SK-N-SH (cell line): ENCODE measurements around the gene MYCBPAP.

Source experiments
- CHD2 ChIP-seq: fragments of 150-350 bp; IDR thresholded peaks from 2 replicates; pipeline ENCODE4 v1.6.1; 2018; ENCODE audit warnings: low read length; ENCODE audit not compliant: partially characterized antibody
- EP300 ChIP-seq, 2 experiments: IDR thresholded peaks; 2 replicates each; pipeline versions ENCODE4 v1.4.0 to v1.6.1; 2012; ENCODE audit warnings: borderline replicate concordance in 1 of 2, low read depth in 1 of 2, low read length in 1 of 2
- EZH2phosphoT487 ChIP-seq: fragments of 200-600 bp; sonication (generic); IDR thresholded peaks from 2 replicates; pipeline ENCODE4 v1.6.1; 2017; ENCODE audit warnings: low read depth, mixed run types, mild to moderate bottlenecking, antibody characterized with exemption, moderate library complexity, borderline replicate concordance
- FOXM1 ChIP-seq: IDR thresholded peaks from 2 replicates; pipeline ENCODE4 v1.4.0; 2012; ENCODE audit warnings: low read depth, mild to moderate bottlenecking
- GATA2 ChIP-seq: sonication (generic); formaldehyde crosslinking; IDR thresholded peaks from 2 replicates; pipeline ENCODE4 v1.5.0; 2020; ENCODE audit warnings: mild to moderate bottlenecking, missing genetic modification reagents
- MAX ChIP-seq: IDR thresholded peaks from 2 replicates; pipeline ENCODE4 v1.4.0; 2012; ENCODE audit warnings: low read depth
- MEF2A ChIP-seq: IDR thresholded peaks from 2 replicates; pipeline ENCODE4 v1.4.0; 2012; ENCODE audit warnings: low read depth, borderline replicate concordance
- POLR2AphosphoS5 ChIP-seq: IDR thresholded peaks from 2 replicates; pipeline ENCODE4 v1.6.1; 2012; ENCODE audit warnings: low read depth, low read length
- RAD21 ChIP-seq: IDR thresholded peaks from 2 replicates; pipeline ENCODE4 v1.6.1; 2012; ENCODE audit warnings: mild to moderate bottlenecking, low read length
- RXRA ChIP-seq: IDR thresholded peaks from 2 replicates; pipeline ENCODE4 v1.4.0; 2012; ENCODE audit warnings: low read depth, mild to moderate bottlenecking, borderline replicate concordance
- SMC3 ChIP-seq: IDR thresholded peaks from 2 replicates; pipeline ENCODE4 v1.6.1; 2012; ENCODE audit warnings: low read depth, low read length, improper control_type of control experiment
- TF ChIP-seq, protein P1 (sequence below): fragments of 200-600 bp; sonication (generic); IDR thresholded peaks from 2 replicates; pipeline ENCODE4 v1.6.1; 2017; ENCODE audit warnings: antibody characterized with exemption, mild to moderate bottlenecking, moderate library complexity

DNA sequence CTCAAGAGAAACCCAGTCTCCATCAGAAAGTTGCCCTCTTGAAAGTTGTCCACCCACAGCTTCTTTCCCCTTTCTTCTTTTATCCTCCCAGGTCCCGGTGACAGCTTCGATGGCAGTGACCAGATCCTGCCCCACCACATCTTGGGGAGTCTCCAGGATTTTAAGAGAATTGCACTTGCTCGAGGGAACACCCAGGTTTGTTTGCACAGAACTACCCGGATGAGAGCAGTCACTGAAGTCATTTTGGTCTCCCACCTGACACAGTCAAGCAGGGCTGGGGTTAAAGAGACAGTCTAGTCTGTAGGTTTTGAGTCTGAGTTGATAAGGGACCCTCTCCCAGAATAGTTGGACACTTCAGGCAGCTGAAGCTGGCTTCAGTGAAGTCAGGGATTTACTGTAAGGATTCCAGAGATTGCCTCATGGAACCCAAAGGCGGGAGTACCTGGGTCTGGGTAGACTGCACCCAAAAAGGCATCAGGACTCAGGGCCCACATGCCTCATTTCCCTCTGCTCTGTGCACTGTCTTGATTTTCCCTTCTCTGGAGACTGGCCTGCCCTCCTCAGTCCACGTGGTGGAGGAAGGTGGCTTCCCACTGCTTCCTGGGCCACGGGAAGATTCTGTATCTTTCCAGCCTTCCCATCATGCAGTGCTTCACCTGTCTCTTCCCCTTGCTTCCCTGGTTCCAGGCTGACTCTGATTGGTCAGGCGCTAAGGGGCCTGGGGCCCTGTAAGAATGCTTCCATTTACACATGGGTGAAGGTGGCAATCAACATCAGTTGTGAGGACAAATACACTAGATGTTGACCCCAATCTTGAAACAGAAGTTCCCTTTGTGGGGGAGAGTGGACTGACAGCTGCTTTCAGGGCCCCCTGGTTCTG lies 9.5 kb downstream of the MYCBPAP start:
- no peak for TF ChIP-seq EP300 (IDR thresholded peaks at IDR 0.05; ENCODE audit: borderline replicate concordance in 1 of 2, low read depth in 1 of 2, low read length in 1 of 2)
- no peak for TF ChIP-seq POLR2AphosphoS5
- TF ChIP-seq, protein P1, sequence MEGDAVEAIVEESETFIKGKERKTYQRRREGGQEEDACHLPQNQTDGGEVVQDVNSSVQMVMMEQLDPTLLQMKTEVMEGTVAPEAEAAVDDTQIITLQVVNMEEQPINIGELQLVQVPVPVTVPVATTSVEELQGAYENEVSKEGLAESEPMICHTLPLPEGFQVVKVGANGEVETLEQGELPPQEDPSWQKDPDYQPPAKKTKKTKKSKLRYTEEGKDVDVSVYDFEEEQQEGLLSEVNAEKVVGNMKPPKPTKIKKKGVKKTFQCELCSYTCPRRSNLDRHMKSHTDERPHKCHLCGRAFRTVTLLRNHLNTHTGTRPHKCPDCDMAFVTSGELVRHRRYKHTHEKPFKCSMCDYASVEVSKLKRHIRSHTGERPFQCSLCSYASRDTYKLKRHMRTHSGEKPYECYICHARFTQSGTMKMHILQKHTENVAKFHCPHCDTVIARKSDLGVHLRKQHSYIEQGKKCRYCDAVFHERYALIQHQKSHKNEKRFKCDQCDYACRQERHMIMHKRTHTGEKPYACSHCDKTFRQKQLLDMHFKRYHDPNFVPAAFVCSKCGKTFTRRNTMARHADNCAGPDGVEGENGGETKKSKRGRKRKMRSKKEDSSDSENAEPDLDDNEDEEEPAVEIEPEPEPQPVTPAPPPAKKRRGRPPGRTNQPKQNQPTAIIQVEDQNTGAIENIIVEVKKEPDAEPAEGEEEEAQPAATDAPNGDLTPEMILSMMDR: no peak
- TF ChIP-seq RXRA: no peak
- TF ChIP-seq CHD2: no peak
- TF ChIP-seq EZH2phosphoT487: no peak
- TF ChIP-seq MAX: no peak
- TF ChIP-seq MEF2A: no peak
- no peak for TF ChIP-seq FOXM1
- TF ChIP-seq SMC3: no peak
- TF ChIP-seq GATA2 (CRISPR knock-in tag): no peak
- no peak for TF ChIP-seq RAD21
